Lower lobe of right lung (tissue), 2 donors: Measurements from ENCODE around the gene ARL17A. TPM values are rescaled to one million over a fixed set of nuclear protein-coding genes. Genes with fewer than 3 reads are reported as not detected.
"Not testable (repeated sequence)": the region's sequence is repeated elsewhere in the genome, so short reads cannot be mapped to it uniquely, and the experiment has no call there.

Experiments used
- ATAC-seq, 2 donors: fragments of 200-7000 bp; cut with Tn5 transposase; one replicate each; pipeline ENCODE4 v1.9.1; 2020 to 2022; ENCODE audit warnings: mild to moderate bottlenecking in 2 of 2, moderate library complexity in 2 of 2
- DNase-seq: peaks from one replicate; pipeline ENCODE4 v3.0.0-alpha.2; 2020
- H3K27ac ChIP-seq: fragments of 200-600 bp; one replicate; pipeline ENCODE4 v1.8.0; 2022
- H3K27me3 ChIP-seq: fragments of 200-600 bp; one replicate; pipeline ENCODE4 v1.8.0; 2022; ENCODE audit warnings: low read depth
- H3K36me3 ChIP-seq: fragments of 200-600 bp; one replicate; pipeline ENCODE4 v1.8.0; 2022; ENCODE audit warnings: mild to moderate bottlenecking
- H3K4me1 ChIP-seq: fragments of 200-600 bp; one replicate; pipeline ENCODE4 v1.8.0; 2022
- H3K4me3 ChIP-seq: fragments of 200-600 bp; one replicate; pipeline ENCODE4 v1.8.0; 2022; ENCODE audit warnings: mild to moderate bottlenecking
- H3K9me3 ChIP-seq: fragments of 200-600 bp; one replicate; pipeline ENCODE4 v1.8.0; 2022
- intact Hi-C: fragments of 100-400 bp; cut with DNase I; formaldehyde crosslinking; loops from one replicate; pipeline ENCODE4 v1.11.0; 2022
- total RNA-seq: library from RNA; stranded (reverse); fragmentation: NEBNext Ultra II Directional; extraction: Animal tissue kit (Norgen Biotek cat#: 25700); gene quantifications from one replicate; pipeline ENCODE4 v1.2.1, GENCODE V29; 2021
- donor health status: DM: no; HTN: yes; CAD: no; lungs with severe emphysema.

ARL17A gene
- total RNA-seq, 1 donor from 2014 or later = 25.9 TPM

GRCh38 chr17:46492021-46492420, 87.5 kb downstream of the ARL17A start:
- H3K9me3 ChIP-seq, H3K4me1 ChIP-seq, ATAC-seq, H3K27ac ChIP-seq, intact Hi-C loops, H3K4me3 ChIP-seq, H3K27me3 ChIP-seq: not testable (repeated sequence)
- peaks cover 20% of the 10 kb centered on the region for H3K36me3 ChIP-seq
- peak; percentile 45 for DNase-seq

- H3K27me3 ChIP-seq, H3K9me3 ChIP-seq, ATAC-seq, DNase-seq, H3K4me3 ChIP-seq, H3K4me1 ChIP-seq, intact Hi-C loops, H3K36me3 ChIP-seq, H3K27ac ChIP-seq: not testable (repeated sequence)
These were observed 98.2 kb downstream of the ARL17A start for GRCh38 chr17:46481310-46481709.

GRCh38 chr17:46478823-46479222, 100.7 kb downstream of the ARL17A start:
- H3K9me3 ChIP-seq, ATAC-seq, intact Hi-C loops, H3K4me3 ChIP-seq, H3K27ac ChIP-seq, H3K4me1 ChIP-seq, H3K27me3 ChIP-seq, H3K36me3 ChIP-seq, DNase-seq: not testable (repeated sequence)

GRCh38 chr17:46475583-46475982, 103.9 kb downstream of the ARL17A start:
- H3K27ac ChIP-seq, H3K36me3 ChIP-seq, intact Hi-C loops, H3K4me1 ChIP-seq, DNase-seq, H3K27me3 ChIP-seq, H3K4me3 ChIP-seq, H3K9me3 ChIP-seq, ATAC-seq: not testable (repeated sequence)

GRCh38 chr17:46474489-46474888, 105.0 kb downstream of the ARL17A start:
- H3K36me3 ChIP-seq, H3K4me3 ChIP-seq, DNase-seq, H3K27ac ChIP-seq, H3K4me1 ChIP-seq, intact Hi-C loops, ATAC-seq, H3K27me3 ChIP-seq, H3K9me3 ChIP-seq: not testable (repeated sequence)

GRCh38 chr17:46467618-46468017, 111.9 kb downstream of the ARL17A start:
- H3K9me3 ChIP-seq, H3K4me3 ChIP-seq, H3K36me3 ChIP-seq, DNase-seq, H3K27ac ChIP-seq, H3K27me3 ChIP-seq, intact Hi-C loops, H3K4me1 ChIP-seq, ATAC-seq: not testable (repeated sequence)

Other genes with a start within 250 kb of the ARL17A start
- 29.3 TPM for gene ARL17B, start 217.9 kb downstream of the ARL17A start, total RNA-seq
- gene LRRC37A2, start 67.2 kb downstream of the ARL17A start, total RNA-seq = 13.4 TPM
- gene NSF, start 11.0 kb upstream of the ARL17A start, total RNA-seq = 52.7 TPM
- 2.2 TPM for gene WNT3, start 239.0 kb upstream of the ARL17A start, total RNA-seq